A549 (cell line): Measurements from ENCODE around the gene ITPKB. TPM values are rescaled to one million over a fixed set of nuclear protein-coding genes. Genes with fewer than 3 reads are reported as not detected.

Experiments used
- ATAC-seq, 2 experiments: fragments of 200-7000 bp in 1 of 2; fragments of >200 bp in 1 of 2; cut with Nextera tagmentation in 1 of 2; cut with Tn5 transposase in 1 of 2; 3 replicates each; pipeline versions ENCODE4 v1.8.0 to v1.9.1; 2018 to 2020; ENCODE audit warnings: mild to moderate bottlenecking in 1 of 2, moderate library complexity in 1 of 2
- CTCF ChIA-PET: fragments of 300-600 bp; sonication (Branson Sonifier 250); formaldehyde crosslinking; extraction: SDS; loops from one replicate; lab custom pipeline; 2021; ENCODE audit warnings: antibody characterized with exemption, inconsistent platforms; lab: Yijun Ruan, JAX
- POLR2A ChIA-PET: fragments of 350-600 bp; formaldehyde crosslinking; extraction: SDS; loops from one replicate; lab custom pipeline; 2021; ENCODE audit warnings: antibody characterized with exemption, inconsistent platforms; lab: Yijun Ruan, JAX
- DNase-seq, 2 experiments: peaks; one replicate each; pipeline versions ENCODE4 v3.0.0 to v3.0.0-alpha.2; 2011 to 2016; ENCODE audit warnings: low read depth in 1 of 2, low spot score in 1 of 2
- FAIRE-seq: peaks from 2 replicates; lab custom pipeline; 2011; peaks lifted over from hg19 to GRCh38; lab: Jason Lieb, UNC
- H3K27ac ChIP-seq, 2 experiments: fragments of >200 bp; sonication (Bioruptor Twin); formaldehyde crosslinking; 3 replicates each; pipeline ENCODE4 v1.5.1; 2016 to 2017
- H3K4me1 ChIP-seq: fragments of >200 bp; sonication (Bioruptor Twin); formaldehyde crosslinking; 3 replicates; pipeline ENCODE4 v1.6.1; 2016
- H3K4me2 ChIP-seq: fragments of >200 bp; sonication (Bioruptor Twin); formaldehyde crosslinking; 3 replicates; pipeline ENCODE4 v1.6.1; 2016
- H3K4me3 ChIP-seq: fragments of >200 bp; sonication (Bioruptor Twin); formaldehyde crosslinking; 3 replicates; pipeline ENCODE4 v1.5.1; 2016
- H3K9me3 ChIP-seq: fragments of >200 bp; sonication (Bioruptor Twin); formaldehyde crosslinking; 3 replicates; pipeline ENCODE4 v1.6.1; 2016
- BHLHE40 ChIP-seq: IDR thresholded peaks from 2 replicates; pipeline ENCODE4 v1.6.1; 2012; ENCODE audit warnings: low read depth, low read length, inconsistent platforms
- CBX2 ChIP-seq: fragments of 200-600 bp; sonication (generic); IDR thresholded peaks from 2 replicates; pipeline ENCODE4 v1.6.1; 2016; ENCODE audit warnings: low read depth, mild to moderate bottlenecking, borderline replicate concordance
- CTCF ChIP-seq: fragments of >200 bp; sonication (Bioruptor Twin); formaldehyde crosslinking; IDR thresholded peaks from 3 replicates; pipeline ENCODE4 v1.5.1; 2016
- E2F6 ChIP-seq: IDR thresholded peaks from 2 replicates; pipeline ENCODE4 v1.6.1; 2012; ENCODE audit warnings: low read depth, borderline replicate concordance
- ELK1 ChIP-seq: fragments of 150-350 bp; IDR thresholded peaks from 2 replicates; pipeline ENCODE4 v1.6.1; 2014; ENCODE audit warnings: low read depth, mild to moderate bottlenecking, low read length
- ESRRA ChIP-seq: fragments of 150-350 bp; IDR thresholded peaks from 2 replicates; pipeline ENCODE4 v1.6.1; 2014; ENCODE audit warnings: mild to moderate bottlenecking, low read length, borderline replicate concordance
- GATA3 ChIP-seq: IDR thresholded peaks from 2 replicates; pipeline ENCODE4 v1.6.1; 2012; ENCODE audit warnings: borderline replicate concordance
- HDAC2 ChIP-seq: fragments of 200-600 bp; sonication (generic); IDR thresholded peaks from 2 replicates; pipeline ENCODE4 v1.6.1; 2016
- HEYL ChIP-seq: fragments of 250-450 bp; sonication (Bioruptor Pico); IDR thresholded peaks from 2 replicates; pipeline ENCODE4 v1.8.0; 2021; ENCODE audit warnings: mild to moderate bottlenecking, moderate library complexity
- HOXB5 ChIP-seq: fragments of 250-450 bp; sonication (Bioruptor Pico); IDR thresholded peaks from 2 replicates; pipeline ENCODE4 v1.5.0; 2020; ENCODE audit warnings: mild to moderate bottlenecking, moderate library complexity
- KDM5A ChIP-seq: fragments of 200-600 bp; sonication (generic); IDR thresholded peaks from 2 replicates; pipeline ENCODE4 v1.6.1; 2016; ENCODE audit warnings: antibody characterized with exemption, mild to moderate bottlenecking
- NFE2L2 ChIP-seq: fragments of 150-350 bp; conservative IDR thresholded peaks from 2 replicates; pipeline ENCODE4 v1.6.1; 2014; ENCODE audit warnings: low read length
- NR3C1 ChIP-seq: fragments of >200 bp; sonication (Bioruptor Twin); formaldehyde crosslinking; IDR thresholded peaks from 3 replicates; pipeline ENCODE4 v1.6.1; 2017
- POLR2A ChIP-seq: IDR thresholded peaks from 2 replicates; pipeline ENCODE4 v1.6.1; 2012; ENCODE audit warnings: mild to moderate bottlenecking, low read length
- RAD21 ChIP-seq, 2 experiments: fragments of >200 bp in 1 of 2; sonication (Bioruptor Twin) in 1 of 2; formaldehyde crosslinking in 1 of 2; IDR thresholded peaks in 1 of 2; conservative IDR thresholded peaks in 1 of 2; 2 replicates in 1 of 2; 3 replicates in 1 of 2; pipeline ENCODE4 v1.6.1; 2012 to 2018; ENCODE audit warnings: inconsistent platforms in 1 of 2
- RARB ChIP-seq: fragments of 250-450 bp; sonication (Bioruptor Pico); IDR thresholded peaks from 2 replicates; pipeline ENCODE4 v1.8.0; 2021; ENCODE audit warnings: mild to moderate bottlenecking, moderate library complexity
- RCOR1 ChIP-seq: fragments of 150-350 bp; IDR thresholded peaks from 2 replicates; pipeline ENCODE4 v1.6.1; 2014; ENCODE audit warnings: antibody characterized with exemption, low read length, low read depth
- RFX5 ChIP-seq: fragments of 450-650 bp; IDR thresholded peaks from 2 replicates; pipeline ENCODE4 v1.7.1; 2014; ENCODE audit warnings: antibody characterized with exemption, mild to moderate bottlenecking, moderate library complexity
- SMC3 ChIP-seq: fragments of >200 bp; sonication (Bioruptor Twin); formaldehyde crosslinking; IDR thresholded peaks from 3 replicates; pipeline ENCODE4 v1.6.1; 2018; ENCODE audit warnings: inconsistent platforms
- USF2 ChIP-seq: fragments of 450-650 bp; IDR thresholded peaks from 2 replicates; pipeline ENCODE4 v1.6.1; 2014; ENCODE audit warnings: antibody characterized with exemption
- ZC3H11A ChIP-seq: fragments of 450-650 bp; IDR thresholded peaks from 2 replicates; pipeline ENCODE4 v1.6.1; 2014; ENCODE audit warnings: antibody characterized with exemption, mild to moderate bottlenecking
- ZFP36 ChIP-seq: fragments of 450-650 bp; IDR thresholded peaks from 2 replicates; pipeline ENCODE4 v1.6.1; 2014; ENCODE audit warnings: borderline replicate concordance; ENCODE audit not compliant: partially characterized antibody
- ZSCAN20 ChIP-seq: fragments of 250-450 bp; sonication (Bioruptor Pico); IDR thresholded peaks from 2 replicates; pipeline ENCODE4 v1.8.0; 2022; ENCODE audit warnings: mild to moderate bottlenecking, moderate library complexity
- WGBS: methylation state at CpG from one replicate; pipeline ENCODE4 v1.1.6; 2017; ENCODE audit errors: missing lambda C conversion rate; 5-methylcytosine and 5-hydroxymethylcytosine counted together
- polyA plus RNA-seq, 4 experiments: library from polyadenylated mRNA; depleted of rRNA in 3 of 4; stranded (reverse); fragments of >200 nt; fragmentation: RNase III in 1 of 4; extraction: RNeasy Plus Mini Kit Qiagen cat#74134 plus additional on column Dnase treatment in 1 of 4; gene quantifications; 2 replicates in 3 of 4; 3 replicates in 1 of 4; pipeline ENCODE4 v1.2.3, GENCODE V29; 2011 to 2017

Gene ITPKB
- polyA plus RNA-seq, 2 of the 4 experiments (the other 2 are of a cell fraction): 1.7 to 2.8 TPM

GRCh38 chr1:226609836-226610455 lies 129.1 kb downstream of the ITPKB start:
- no peak overlapping the region for H3K27ac ChIP-seq
- POLR2A ChIA-PET: no interaction called here
- H3K9me3 ChIP-seq: no peaks in the 10 kb centered on the region
- ATAC-seq: no peak
- TF ChIP-seq HDAC2 (no peak), HEYL (no peak), HOXB5 (no peak), NR3C1 (no peak), ZSCAN20 (CRISPR knock-in tag) (no peak), KDM5A (no peak), POLR2A (no peak), ELK1 (no peak), CBX2 (no peak), ZC3H11A (no peak), GATA3 (no peak), BHLHE40 (no peak), ESRRA (no peak), RFX5 (no peak), RCOR1 (no peak), CTCF (no peak), ZFP36 (no peak)
- 47% methylated on average over 10 of the region's 11 CpGs for WGBS
- no peak for DNase-seq
- no peak overlapping the region for H3K4me2 ChIP-seq
- no peak overlapping the region for H3K4me3 ChIP-seq
- CTCF ChIA-PET: interaction anchor here (0.9 to 2.7 kb wide), 10 partner anchors 9 to 295 kb away, joined by 3 to 14 read pairs (median 4); no protein-coding TSS in a partner anchor
- no peaks in the 10 kb centered on the region for H3K4me1 ChIP-seq
- no peak for FAIRE-seq

- no peak overlapping the region for H3K27ac ChIP-seq
- POLR2A ChIA-PET: no interaction called here
- DNase-seq: peak; percentile 63 to 72
- peak; percentile 73 for TF ChIP-seq CTCF
- no peak for TF ChIP-seq NFE2L2
- TF ChIP-seq SMC3: peak; percentile 43
- no peak for TF ChIP-seq ZC3H11A
- TF ChIP-seq E2F6: no peak
- no peak for TF ChIP-seq HEYL
- TF ChIP-seq USF2: no peak
- TF ChIP-seq KDM5A: no peak
- TF ChIP-seq RARB (CRISPR knock-in tag): no peak
- peak; percentile 38 to 52; a peak in 4 of 5 replicates for TF ChIP-seq RAD21 (conservative IDR thresholded peaks at IDR 0.05 in 1 of 2, IDR thresholded peaks at IDR 0.05 in 1 of 2)
- WGBS: 53% methylated on average over 16 of the region's 18 CpGs
- H3K4me2 ChIP-seq: no peak overlapping the region
- ATAC-seq: peak; percentile 40 to 92; a peak in 4 of 6 replicates
- no peak overlapping the region for H3K4me3 ChIP-seq
- no peaks in the 10 kb centered on the region for H3K9me3 ChIP-seq
- no peaks in the 10 kb centered on the region for H3K4me1 ChIP-seq
- FAIRE-seq: no peak
- CTCF ChIA-PET: interaction anchor here (0.6 to 2.7 kb wide), 20 partner anchors 12 to 296 kb away, joined by 3 to 14 read pairs (median 4); no protein-coding TSS in a partner anchor
Measured at GRCh38 chr1:226608699-226609505, 130.2 kb downstream of the ITPKB start.
